Measurements from ENCODE around the gene OGFR.

OGFR gene

GRCh38 chr20:62804627-62805154 is at the start of gene OGFR:
TSS of gene OGFR (plus strand) at chr20:62804835. CDS start at chr20:62804860, 25 bp downstream.
- peak; percentile 90 for DNase-seq (ENCODE audit: low spot score)

GRCh38 chr20:62754991-62755356 is 49.7 kb upstream of the OGFR start:
- DNase-seq (ENCODE audit: low spot score) = no peak

GRCh38 chr20:62755817-62756724 is 48.6 kb upstream of the OGFR start:
- DNase-seq (ENCODE audit: low spot score) = no peak

GRCh38 chr20:62758226-62758912 is 46.3 kb upstream of the OGFR start:
- no peak for DNase-seq (ENCODE audit: low spot score)

GRCh38 chr20:62759981-62760431 is 44.6 kb upstream of the OGFR start:
- no peak for DNase-seq (ENCODE audit: low spot score)

GRCh38 chr20:62760471-62760855 is 44.2 kb upstream of the OGFR start:
- DNase-seq (ENCODE audit: low spot score) = no peak

- no peak for DNase-seq (ENCODE audit: low spot score)
These were observed 43.5 kb upstream of the OGFR start for GRCh38 chr20:62760856-62761758.

- DNase-seq (ENCODE audit: low spot score) = no peak
These were observed 42.9 kb upstream of the OGFR start for GRCh38 chr20:62761759-62762131.

- DNase-seq (ENCODE audit: low spot score) = no peak
These were observed 42.3 kb upstream of the OGFR start for GRCh38 chr20:62762376-62762775.

GRCh38 chr20:62762801-62763368 is 41.8 kb upstream of the OGFR start:
- DNase-seq (ENCODE audit: low spot score) = no peak

GRCh38 chr20:62763404-62763803 is 41.2 kb upstream of the OGFR start:
- DNase-seq (ENCODE audit: low spot score) = no peak

- no peak for DNase-seq (ENCODE audit: low spot score)
These were observed 40.3 kb upstream of the OGFR start for GRCh38 chr20:62764156-62764935.

- no peak for DNase-seq (ENCODE audit: low spot score)
These were observed 39.6 kb upstream of the OGFR start for GRCh38 chr20:62765021-62765420.

GRCh38 chr20:62765432-62766070 is 39.1 kb upstream of the OGFR start:
- DNase-seq (ENCODE audit: low spot score) = no peak

GRCh38 chr20:62766071-62766450 is 38.6 kb upstream of the OGFR start:
- DNase-seq (ENCODE audit: low spot score) = no peak

- no peak for DNase-seq (ENCODE audit: low spot score)
These were observed 37.9 kb upstream of the OGFR start for GRCh38 chr20:62766716-62767115.

GRCh38 chr20:62768234-62768546 is 36.4 kb upstream of the OGFR start:
- no peak for DNase-seq (ENCODE audit: low spot score)

GRCh38 chr20:62768551-62769287 is 35.9 kb upstream of the OGFR start:
- peak; percentile 49 for DNase-seq (ENCODE audit: low spot score)

- DNase-seq (ENCODE audit: low spot score) = no peak
These were observed 35.1 kb upstream of the OGFR start for GRCh38 chr20:62769346-62770071.
